HuH-7 (cell line): Measurements from ENCODE around the gene UTY.

Experiments used
- DNase-seq: peaks from one replicate; pipeline ENCODE4 v3.0.0; 2011; ENCODE audit warnings: low spot score

Gene UTY

DNA sequence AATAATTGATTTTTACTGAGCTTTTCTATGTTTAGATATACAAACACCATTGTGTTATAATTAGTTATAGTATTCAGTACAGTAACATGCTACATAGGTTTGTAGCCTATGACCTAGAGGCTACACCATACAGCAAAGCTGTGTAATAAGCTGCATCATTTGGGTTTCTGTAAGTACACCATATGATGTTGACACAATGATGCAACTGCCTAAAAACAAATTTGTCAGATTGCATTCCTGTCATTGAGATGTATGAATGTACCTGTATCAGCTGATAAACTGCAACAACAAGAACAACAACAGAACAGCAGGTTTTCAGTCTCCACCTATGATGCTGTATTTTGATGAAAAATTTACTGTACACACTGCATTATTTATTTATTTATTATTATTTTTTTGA, 64.3 kb downstream of the UTY start:
- no peak for DNase-seq

DNA sequence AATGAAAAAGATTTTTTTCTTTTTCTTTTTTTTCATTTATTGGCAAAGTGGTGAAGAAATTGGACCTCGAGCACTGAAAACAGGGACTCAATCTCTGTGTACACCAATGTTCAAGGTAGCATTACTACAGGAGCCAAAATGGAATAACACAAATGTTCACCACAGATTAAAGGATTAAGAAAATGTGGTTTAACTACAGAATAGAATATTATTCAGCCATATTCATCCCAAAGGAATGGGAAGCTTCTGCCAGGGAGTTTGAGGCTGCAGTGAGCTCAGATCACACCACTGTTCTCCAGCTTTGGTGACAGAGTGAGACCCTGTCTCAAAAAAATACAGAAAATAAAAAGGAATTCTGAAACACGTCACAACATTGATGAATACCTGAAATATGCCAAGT, 81.0 kb downstream of the UTY start:
- no peak for DNase-seq

DNA sequence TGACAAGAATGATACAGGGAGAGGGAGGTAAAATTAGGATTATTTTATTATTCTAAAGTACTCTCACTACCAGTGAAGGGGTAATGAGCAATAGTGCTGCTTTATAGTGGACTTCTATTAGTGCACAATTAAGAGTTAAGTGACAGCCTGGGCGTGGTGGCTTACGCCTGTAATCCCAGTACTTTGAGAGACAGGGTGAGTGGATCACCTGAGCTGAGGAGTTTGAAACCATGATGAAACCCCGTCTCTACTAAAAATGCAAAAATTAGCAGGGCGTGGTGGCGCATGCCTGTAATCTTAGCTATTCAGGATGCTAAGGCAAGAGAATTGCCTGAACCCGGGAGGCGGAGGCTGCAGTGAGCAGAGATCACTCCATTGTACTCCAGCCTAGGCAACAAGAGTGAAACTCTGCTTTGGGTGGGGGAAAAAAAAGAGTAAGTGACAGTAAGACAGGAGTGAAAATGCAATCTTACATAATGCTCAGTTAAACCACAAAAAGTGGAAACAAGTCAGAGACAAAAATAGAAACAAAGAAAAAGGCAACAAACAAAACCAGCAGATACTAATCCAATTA, 98.6 kb downstream of the UTY start:
- DNase-seq = no peak

DNA sequence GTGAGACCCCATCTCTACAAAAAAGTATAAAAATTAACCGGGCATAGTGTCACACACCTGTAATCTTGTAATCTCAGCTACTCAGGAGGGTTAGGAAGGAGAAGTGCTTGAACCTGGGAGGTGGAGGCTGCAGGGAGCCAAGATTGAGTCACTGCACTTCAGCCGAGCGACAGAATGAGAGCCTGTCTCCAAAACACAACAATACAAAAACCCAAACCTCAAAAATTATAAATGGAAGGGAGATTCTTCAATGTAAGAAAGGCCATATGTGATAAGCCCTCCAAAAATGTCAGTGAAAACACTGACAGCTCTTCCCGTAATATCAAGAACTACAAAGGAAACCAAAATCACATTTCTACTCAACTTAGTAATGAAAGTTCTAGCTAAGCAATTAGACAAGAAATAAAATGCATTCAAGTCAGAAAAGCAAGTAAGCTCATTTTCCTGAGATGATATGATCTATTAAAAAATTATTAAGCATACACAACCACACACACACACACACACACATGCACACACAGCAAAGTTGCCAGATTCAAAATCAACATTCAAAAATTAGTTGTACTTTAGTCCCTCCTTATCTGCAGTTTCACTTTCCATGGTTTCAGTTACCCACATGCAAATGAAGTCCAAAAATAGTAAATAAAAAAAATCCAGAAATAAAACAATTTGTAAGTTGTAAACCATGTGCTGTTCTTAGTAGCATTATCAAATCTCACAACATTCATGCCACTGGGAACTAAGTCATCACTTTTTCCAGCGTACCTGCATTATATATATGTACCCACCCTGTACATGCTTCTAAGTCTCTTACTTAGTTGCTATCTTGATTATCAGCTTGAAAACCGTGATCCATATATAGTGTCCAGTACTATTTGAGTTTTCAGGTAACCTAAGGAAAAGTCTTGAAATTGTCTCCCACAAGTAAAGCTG, 108.7 kb downstream of the UTY start:
- no peak for DNase-seq

DNA sequence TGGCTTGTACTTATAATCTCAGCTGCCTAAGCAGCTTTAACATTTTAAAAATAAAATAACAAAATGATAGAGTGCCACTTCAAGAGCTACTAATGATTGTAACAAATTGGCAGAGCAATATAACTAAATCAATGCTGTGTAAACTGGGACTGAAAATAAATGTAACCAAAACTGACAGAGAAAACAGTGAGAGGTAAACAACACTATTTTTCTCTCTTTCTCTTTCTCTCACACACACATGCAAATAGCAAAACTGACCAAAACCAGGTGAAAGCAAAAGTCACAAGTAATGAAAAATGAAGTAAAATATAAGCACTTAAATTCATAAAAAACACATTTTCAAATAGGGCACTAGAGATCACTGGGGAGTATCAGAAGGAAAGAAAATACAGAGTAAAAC, 109.6 kb downstream of the UTY start:
- DNase-seq = no peak

DNA sequence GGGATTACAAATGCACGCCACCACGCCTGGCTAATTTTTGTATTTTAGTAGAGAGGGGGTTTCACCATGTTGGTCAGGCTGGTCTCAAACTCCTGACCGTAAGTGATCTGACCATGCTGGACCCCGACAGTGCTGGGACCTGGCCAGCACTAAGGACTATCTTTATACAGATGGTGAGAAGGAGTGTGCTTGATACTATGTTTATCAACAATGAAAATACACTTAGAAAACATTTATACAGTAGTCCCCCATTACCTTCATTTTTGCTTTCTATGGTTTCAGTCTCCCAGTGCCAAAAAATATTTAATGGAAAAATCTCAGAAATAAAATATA, 111.4 kb downstream of the UTY start:
- no peak for DNase-seq

DNA sequence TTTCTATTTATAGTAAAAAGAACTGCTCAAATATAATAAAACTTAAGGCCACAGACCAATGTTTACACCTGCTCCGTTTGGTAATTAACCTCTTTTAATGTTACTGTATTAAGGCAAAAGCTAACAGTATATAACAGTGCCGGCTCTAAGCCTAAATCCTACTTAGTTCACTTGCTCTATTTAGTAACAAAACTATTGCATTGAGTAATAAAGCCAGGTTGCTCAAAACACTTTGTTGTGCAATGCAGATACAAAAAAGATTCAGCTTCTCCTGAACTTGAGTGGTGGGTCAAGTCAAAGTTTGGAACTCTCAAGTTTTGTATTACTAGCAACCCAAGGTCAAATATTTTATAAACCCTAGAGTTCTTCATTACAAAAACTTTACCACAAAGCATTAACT, 116.2 kb downstream of the UTY start:
- DNase-seq = no peak

DNA sequence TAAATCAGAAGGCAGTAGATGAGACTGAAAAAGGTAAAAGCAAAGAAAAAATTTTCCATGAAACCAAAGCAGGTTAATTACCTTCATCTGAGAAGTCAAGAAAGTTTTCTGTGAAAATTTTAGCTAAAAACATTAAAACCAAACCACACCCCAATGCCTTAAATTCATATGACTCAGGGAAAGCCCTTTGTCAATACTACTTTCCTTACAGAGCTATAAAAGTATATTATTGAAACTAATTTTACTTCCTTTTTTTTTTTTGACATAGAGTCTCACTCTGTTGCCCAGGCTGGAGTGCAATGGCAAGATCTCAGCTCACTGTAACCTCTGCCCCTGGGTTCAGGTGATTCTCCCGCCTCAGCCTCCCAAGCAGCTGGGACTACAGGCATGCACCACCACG, 117.2 kb downstream of the UTY start:
- no peak for DNase-seq

DNA sequence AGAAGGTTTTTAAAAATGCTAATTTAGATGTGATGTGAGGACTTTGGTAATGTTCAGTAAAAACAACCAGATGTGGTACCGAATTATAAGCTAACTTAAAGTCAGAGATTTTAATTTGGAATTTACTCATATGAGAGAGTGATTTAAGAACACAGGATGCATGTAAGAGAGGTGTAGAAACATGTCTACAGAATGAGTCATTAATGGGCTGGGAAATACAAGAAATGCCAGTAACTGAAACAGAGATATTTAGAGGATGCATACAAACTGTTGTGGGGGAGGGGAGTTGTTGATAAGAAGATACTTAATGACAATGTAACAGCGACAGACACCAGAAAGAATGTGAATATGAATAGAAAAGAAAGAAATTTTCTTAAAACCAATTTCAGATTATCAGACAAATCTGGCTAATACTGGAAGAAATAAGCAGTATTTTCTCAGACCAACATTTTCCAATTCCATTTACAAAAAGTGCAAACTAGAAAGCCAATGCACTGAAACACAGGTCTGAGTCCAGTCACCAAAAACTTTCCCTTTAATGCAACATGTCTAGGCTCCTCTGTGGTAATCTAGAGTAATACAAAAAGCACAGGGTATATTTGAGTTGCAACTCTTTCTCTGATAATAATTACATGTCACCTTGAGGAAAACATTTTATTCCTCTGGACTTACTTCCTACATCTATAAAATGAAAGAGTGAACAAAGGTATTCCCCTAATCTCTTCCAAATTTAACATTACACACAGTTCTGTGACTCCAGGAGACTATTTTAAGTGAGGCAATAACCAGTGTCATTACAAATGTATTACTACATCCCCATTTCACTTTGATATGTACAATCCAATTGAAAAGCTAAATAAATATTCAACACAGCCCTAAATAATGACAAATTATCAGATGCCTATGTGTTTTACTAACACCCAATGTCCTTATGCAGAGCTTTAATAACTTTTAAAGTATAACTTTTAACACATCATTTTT, 117.9 kb downstream of the UTY start:
- DNase-seq = no peak

DNA sequence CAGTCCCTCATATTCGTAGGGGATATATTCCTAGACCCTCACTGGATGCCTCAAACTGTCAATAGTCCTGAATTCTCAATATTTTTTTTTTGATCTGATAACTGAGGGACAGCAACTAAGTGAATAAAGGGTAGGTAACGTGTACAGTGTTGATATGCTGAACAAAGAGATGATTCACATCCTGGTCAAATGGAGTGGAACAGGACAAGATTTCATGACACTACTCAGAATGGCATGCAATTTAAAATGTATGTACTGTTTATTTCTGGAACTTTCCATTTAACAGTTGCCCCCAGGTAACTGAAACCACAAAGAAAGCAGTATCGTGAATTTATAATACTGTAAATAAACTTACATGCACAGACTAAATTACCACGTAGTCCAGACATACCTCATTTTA, 128.4 kb downstream of the UTY start:
- no peak for DNase-seq

DNA sequence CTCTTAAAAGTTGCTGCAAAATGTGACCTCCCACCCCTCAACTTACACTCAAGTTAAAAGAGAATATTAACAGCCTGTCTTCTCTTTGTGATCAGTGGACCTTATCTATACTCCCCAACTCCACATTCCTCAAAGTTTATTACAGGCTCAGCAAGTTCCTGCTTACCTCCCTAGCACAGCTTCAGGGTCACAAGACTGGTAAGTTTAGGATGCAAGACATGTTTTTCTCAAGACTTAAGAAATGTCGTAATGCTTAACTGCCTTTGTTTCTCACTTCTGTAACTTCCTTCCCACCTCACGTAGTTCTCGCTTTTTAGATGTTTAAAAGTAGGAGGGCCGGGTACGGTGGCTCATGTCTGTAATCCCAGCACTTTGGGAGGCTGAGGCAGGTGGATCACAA, 132.7 kb downstream of the UTY start:
- no peak for DNase-seq

DNA sequence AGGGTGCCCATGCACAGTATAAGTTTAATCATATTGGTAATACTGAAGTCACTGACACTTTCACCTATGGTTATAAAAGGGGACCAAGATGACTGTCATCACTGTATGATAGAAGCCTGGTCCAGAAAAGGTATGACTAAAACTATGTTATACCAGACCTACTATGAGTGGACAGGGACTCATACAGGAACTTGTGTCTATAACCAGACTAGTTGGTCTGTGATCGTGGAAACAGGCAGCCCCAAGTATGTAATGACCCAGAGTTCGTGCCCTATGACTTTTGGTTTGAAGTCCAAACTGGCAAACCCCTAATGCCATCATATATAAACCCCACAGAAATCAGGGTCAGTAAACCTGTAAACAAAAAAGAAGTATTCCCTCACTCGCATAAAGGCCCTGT, 134.3 kb downstream of the UTY start:
- no peak for DNase-seq

DNA sequence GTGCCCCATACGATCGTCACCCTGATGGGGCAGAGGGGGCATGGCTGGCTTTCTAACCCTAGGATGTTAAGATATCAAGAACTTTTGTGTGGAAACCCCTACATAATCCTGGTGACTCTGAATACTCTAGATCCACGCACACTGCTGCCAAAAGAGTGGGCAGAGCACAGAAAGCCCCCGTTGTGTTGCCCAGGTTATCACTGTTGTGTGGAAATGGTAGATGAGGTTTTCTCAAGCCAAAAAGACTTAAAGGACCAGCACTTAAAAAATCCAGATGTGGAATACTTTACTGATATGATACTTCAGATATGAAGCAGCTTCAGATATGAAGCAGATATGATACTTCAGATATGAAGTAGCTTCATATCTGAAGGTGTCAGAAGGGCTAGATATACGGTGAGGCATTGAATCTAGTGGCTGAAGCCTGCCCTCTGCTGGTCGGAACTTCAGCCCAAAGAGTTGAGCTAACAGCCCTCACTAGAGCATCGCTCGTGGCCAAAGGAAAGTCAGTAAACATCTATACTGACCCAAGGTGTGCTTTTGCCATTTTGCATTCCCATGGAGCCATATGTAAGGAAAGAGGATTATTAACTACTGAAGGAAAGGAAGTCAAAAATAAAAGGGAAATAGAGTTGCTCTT, 136.4 kb downstream of the UTY start:
- no peak for DNase-seq

DNA sequence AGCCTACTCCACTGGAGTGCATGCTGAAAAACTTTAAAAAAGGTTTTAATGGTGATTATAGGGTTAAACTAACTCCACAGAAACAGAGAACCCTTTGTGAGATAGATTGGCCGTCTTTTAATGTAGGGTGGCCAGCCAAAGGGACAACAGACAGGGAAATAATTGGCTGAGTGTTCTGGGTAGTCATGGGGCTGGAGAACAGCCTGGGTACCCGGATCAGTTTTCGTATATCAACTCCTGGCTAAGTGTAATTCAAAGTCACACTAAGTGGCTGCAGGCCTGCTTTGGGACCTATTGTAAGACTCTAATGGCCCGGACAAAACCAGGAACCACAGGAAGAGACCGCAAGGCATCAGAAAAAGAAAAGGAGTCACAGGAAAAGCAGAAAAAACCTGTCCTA, 139.9 kb downstream of the UTY start:
- no peak for DNase-seq

DNA sequence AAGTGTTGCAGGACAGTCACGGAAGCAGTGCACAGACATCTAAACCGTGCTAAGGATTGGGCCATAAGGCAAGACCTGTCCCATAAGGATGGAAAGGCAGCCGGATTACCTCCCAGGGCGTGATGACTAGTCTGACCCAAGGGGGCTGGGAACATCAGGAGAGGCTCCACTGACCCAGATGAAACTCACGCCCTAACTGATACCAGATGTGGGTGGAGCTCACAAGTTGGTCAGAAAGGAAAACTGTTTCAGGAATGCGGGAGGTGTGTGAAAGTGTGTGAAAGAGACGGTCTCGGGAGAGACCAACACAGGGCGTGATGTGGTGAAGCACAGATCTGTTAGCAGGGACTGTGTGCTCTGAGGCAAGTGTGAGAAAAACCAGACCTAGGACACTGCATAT, 140.5 kb downstream of the UTY start:
- no peak for DNase-seq

DNA sequence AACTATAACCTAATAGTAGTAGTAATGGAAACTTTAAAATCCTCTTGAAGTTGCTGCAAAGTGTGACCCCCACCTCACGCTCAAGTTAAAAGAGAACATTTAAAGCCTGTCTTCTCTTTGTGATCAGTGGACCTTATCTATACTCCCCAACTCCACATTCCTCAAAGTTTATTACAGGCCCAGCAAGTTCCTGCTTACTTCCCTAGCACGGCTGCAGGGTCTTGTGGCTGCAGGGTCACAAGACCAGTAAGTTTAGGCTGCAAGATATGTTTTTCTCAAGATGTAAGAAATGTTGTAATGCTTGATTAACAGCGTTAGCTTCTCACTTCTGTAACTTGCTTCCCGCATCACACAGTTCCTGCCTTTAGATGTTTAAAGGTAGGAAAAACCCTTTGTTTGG, 141.1 kb downstream of the UTY start:
- no peak for DNase-seq

DNA sequence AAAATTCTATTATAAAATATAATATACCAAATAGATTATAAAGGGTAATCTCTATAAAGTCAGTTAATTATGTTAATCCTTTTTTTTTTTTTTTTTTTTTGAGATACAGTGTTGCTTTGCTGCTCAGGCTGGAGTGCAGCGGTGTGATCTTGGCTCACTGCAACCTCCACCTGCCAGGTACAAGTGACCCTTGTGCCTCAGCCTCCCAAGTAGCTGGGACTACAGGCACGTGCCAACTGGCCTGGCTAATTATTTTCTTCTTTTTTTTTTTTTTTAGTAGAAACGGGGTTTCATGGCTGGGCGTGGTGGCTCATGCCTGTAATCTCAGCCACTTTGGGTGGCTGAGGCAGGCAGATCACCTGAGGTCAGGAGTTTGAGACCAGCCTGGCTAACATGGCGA, 141.9 kb downstream of the UTY start:
- DNase-seq = no peak

DNA sequence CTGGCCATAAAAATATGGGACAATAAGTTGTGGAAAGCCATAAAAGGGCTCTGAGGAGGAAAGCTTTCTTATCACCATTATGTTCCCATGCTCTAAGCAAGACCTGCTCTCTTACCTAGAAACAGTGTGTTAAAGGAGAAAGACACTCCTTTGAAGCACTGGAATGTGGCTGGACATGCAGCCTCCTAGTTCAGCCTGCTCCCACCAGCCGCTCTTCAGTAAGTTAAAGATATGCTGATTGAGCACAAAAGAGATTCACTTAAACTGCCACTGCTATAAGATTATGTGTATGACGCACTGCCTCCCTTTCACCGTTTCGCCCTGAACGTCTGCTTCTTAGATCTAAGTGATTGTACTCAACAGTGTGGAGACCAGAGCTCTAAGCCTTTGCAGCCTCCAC, 146.0 kb downstream of the UTY start:
- DNase-seq = no peak

DNA sequence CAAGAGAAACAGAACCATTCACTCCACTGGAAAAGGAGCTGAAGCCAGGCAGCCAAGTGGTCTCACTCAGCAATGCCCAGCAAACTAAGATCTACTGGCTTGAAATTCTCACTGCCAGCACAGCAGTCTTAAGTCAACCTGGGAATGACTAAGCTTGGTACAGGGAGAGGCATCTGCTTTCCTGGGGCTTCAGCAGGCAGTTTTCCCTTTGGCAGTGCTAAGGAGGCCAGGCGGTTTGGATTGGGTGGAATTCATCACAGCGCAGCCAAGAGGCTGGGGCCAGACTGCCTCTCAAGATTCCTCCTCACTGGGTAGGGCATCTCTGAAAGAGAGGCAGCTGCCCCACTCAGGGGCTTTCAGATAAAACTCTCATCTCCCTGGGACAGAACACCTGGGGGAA, 149.2 kb downstream of the UTY start:
- no peak for DNase-seq

DNA sequence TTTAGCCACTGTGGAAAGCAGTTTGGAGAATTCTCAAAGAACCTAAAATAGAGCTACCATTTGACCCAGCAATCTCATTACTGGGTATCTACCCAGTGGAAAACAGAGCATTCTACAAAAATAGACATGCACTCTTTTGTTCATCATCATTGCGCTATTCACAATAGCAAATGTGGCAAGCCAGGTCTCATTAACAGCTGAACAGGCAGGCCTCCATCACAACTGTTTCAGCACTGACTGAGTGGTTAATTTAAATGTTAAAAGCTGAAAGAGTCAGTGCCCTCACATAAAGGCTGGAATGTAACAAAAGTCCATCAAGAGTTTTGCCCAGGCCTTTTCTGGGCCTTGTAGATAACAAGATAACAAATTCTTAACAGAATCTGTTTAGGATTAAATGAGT, 166.9 kb downstream of the UTY start:
- DNase-seq = no peak

DNA sequence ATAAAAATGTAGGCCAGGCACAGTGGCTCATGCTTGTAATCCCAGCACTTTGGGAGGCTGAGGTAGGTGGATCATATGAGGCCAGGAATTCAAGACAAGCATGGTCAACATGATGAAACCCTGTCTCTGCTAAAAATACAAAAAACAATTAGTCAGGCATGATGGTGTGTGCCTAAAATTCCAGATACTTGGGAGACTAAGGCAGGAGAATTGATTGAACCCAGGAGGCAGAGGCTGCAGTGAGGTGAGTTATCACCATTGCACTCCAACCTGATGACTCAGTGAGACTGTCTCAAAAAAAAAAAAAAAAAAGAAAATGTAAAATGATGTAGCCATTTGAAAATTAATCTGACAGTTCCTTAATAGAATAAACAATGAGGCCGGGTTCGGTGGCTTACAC, 171.9 kb downstream of the UTY start:
- no peak for DNase-seq

DNA sequence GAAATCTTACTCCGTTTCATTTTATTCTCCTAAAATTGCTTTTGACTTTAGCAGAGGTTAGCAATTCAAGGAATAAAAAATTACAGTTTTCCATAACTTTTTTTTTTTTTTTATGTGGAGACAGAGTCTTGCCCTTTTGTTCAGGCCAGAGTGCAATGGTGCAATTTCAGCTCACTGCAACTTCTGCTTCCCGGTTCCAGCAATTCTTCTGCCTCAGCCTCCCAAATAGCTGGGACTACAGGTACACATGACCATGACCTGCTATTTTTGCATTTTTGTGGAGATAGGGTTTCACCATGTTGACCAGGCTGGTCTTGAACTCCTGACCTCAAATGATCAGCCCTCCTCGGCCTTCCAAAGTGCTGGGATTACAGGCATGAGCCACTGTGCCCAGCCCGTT, 179.0 kb downstream of the UTY start:
- no peak for DNase-seq
